Cardiac fibroblast (primary cell): ENCODE data around the gene NKAIN2.

Experiments used
- DNase-seq, 2 donors: peaks; one replicate each; pipeline versions ENCODE4 v3.0.0 to v3.0.0-alpha.2; 2010; ENCODE audit warnings: low read depth in 2 of 2
- H3K4me3 ChIP-seq, 2 donors: replicated peaks in 1 of 2; 1 replicate in 1 of 2; 2 replicates in 1 of 2; pipeline ENCODE4 v1.5.1; 2011; ENCODE audit warnings: low read depth in 2 of 2, low read length in 2 of 2, mild to moderate bottlenecking in 2 of 2, moderate library complexity in 1 of 2
- CTCF ChIP-seq: IDR thresholded peaks from one replicate; pipeline ENCODE4 v1.5.1; 2011; ENCODE audit warnings: low read depth, mild to moderate bottlenecking, low read length, inconsistent platforms

NKAIN2 gene

GRCh38 chr6:123804787-123805540 lies 1.3 kb downstream of the NKAIN2 start:
- no peak overlapping the region for H3K4me3 ChIP-seq
- DNase-seq: no peak
- no peak for TF ChIP-seq CTCF

GRCh38 chr6:123805921-123806320 lies 2.3 kb downstream of the NKAIN2 start:
- TF ChIP-seq CTCF: no peak
- no peak overlapping the region for H3K4me3 ChIP-seq
- DNase-seq: no peak

GRCh38 chr6:123806561-123806960 lies 2.9 kb downstream of the NKAIN2 start:
- no peak for DNase-seq
- no peak for TF ChIP-seq CTCF
- H3K4me3 ChIP-seq: no peak overlapping the region

- no peak for DNase-seq
- TF ChIP-seq CTCF: no peak
- no peak overlapping the region for H3K4me3 ChIP-seq
Measured at GRCh38 chr6:123808556-123808955, 4.9 kb downstream of the NKAIN2 start.

GRCh38 chr6:123810214-123810613 lies 6.5 kb downstream of the NKAIN2 start:
- no peak for DNase-seq
- no peak overlapping the region for H3K4me3 ChIP-seq
- no peak for TF ChIP-seq CTCF

- TF ChIP-seq CTCF: no peak
- no peak for DNase-seq
- H3K4me3 ChIP-seq: no peak overlapping the region
Measured at GRCh38 chr6:123810948-123811347, 7.3 kb downstream of the NKAIN2 start.

GRCh38 chr6:123811378-123811777 lies 7.7 kb downstream of the NKAIN2 start:
- no peak overlapping the region for H3K4me3 ChIP-seq
- TF ChIP-seq CTCF: no peak
- no peak for DNase-seq
